C4-2B (cell line): ENCODE data around the gene MS4A6E.

ENCODE experiments used
- CTCF ChIP-seq: fragments of 450-650 bp; conservative IDR thresholded peaks from 2 replicates; pipeline ENCODE4 v1.5.1; 2017; ENCODE audit warnings: mild to moderate bottlenecking
- ZFX ChIP-seq: fragments of 450-650 bp; IDR thresholded peaks from 2 replicates; pipeline ENCODE4 v1.6.1; 2017

DNA sequence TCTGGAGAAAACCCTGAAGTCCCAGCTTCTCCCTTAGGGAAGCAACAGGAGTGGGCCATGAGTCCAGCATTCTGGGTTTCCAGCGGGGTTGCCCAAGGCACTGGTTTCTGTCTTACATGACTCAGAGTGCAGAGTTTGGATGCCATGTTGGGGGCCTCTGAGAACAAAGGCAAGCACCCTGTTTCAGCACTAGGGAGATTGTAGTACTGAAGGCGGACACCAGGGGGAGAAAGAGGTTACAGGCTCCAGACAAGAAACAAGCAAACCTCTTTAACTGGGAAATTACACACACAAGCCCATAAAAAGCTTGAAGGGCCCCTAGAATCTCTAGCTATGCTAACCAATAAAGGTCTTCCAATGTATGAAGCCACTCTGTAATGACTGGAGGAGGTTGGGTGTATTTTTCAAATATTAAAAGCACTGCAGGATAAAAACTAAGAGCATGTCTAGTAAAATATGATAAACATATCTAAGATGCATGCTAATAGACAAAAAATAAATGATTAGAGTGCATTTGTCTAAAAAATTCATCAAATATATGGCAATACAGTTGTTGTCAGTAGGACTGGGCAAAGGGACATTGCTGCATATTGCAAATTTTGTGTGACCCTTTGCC lies 7.1 kb downstream of the MS4A6E start:
- TF ChIP-seq CTCF (peak; percentile 87), ZFX (no peak)
